Neural cell (in vitro differentiated cells): ENCODE results near the gene DGLUCY.

Source experiments
- EP300 ChIP-seq: fragments of 450-650 bp; conservative IDR thresholded peaks from 2 replicates; pipeline ENCODE4 v1.6.1; 2014; ENCODE audit warnings: antibody characterized with exemption, mild to moderate bottlenecking, moderate library complexity; ENCODE audit not compliant: poor library complexity, severe bottlenecking
- MXI1 ChIP-seq: fragments of 450-650 bp; conservative IDR thresholded peaks from 2 replicates; pipeline ENCODE4 v1.6.1; 2014; ENCODE audit warnings: antibody characterized with exemption, mild to moderate bottlenecking; ENCODE audit not compliant: poor library complexity, severe bottlenecking
- POLR2AphosphoS5 ChIP-seq: IDR thresholded peaks from 2 replicates; pipeline ENCODE4 v1.6.1; 2012
- RAD21 ChIP-seq: fragments of 450-650 bp; conservative IDR thresholded peaks from 2 replicates; pipeline ENCODE4 v1.6.1; 2014; ENCODE audit warnings: antibody characterized with exemption, mild to moderate bottlenecking, moderate library complexity
- SMC3 ChIP-seq: fragments of 450-650 bp; conservative IDR thresholded peaks from 2 replicates; pipeline ENCODE4 v1.6.1; 2014; ENCODE audit warnings: antibody characterized with exemption, mild to moderate bottlenecking, moderate library complexity; ENCODE audit not compliant: poor library complexity
- TF ChIP-seq, protein P1 (sequence below): fragments of 450-650 bp; IDR thresholded peaks from 2 replicates; pipeline ENCODE4 v1.5.1; 2014; ENCODE audit warnings: antibody characterized with exemption, mild to moderate bottlenecking, moderate library complexity; ENCODE audit not compliant: poor library complexity, severe bottlenecking
- TF ChIP-seq, protein P2 (sequence below): IDR thresholded peaks from 2 replicates; pipeline ENCODE4 v1.6.1; 2012; ENCODE audit warnings: borderline replicate concordance

DNA sequence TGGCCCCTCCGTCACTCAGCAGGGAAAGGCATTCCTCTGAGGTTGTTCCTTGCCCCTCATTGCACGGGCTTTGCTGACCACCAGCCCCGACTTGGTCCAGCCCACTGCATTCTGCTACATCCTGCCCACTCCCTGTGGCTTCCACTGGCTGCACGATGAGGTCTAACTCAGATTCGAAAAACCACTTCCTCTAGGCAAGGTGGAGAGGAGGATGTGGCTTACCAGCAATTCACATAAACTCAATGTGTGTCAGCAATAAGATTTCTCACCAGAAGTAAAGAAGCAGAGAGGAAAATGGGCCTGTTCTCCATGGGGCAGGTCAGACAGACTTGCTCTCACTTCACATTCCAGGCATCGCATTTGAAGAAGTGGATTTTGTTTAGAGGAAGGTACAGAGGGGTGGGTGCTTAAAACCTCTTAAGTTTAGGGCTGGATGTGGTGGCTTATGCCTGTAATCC is 115.9 kb downstream of the DGLUCY start:
- no peak for TF ChIP-seq SMC3
- no peak for TF ChIP-seq POLR2AphosphoS5
- TF ChIP-seq, protein P1, sequence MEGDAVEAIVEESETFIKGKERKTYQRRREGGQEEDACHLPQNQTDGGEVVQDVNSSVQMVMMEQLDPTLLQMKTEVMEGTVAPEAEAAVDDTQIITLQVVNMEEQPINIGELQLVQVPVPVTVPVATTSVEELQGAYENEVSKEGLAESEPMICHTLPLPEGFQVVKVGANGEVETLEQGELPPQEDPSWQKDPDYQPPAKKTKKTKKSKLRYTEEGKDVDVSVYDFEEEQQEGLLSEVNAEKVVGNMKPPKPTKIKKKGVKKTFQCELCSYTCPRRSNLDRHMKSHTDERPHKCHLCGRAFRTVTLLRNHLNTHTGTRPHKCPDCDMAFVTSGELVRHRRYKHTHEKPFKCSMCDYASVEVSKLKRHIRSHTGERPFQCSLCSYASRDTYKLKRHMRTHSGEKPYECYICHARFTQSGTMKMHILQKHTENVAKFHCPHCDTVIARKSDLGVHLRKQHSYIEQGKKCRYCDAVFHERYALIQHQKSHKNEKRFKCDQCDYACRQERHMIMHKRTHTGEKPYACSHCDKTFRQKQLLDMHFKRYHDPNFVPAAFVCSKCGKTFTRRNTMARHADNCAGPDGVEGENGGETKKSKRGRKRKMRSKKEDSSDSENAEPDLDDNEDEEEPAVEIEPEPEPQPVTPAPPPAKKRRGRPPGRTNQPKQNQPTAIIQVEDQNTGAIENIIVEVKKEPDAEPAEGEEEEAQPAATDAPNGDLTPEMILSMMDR = no peak
- no peak for TF ChIP-seq EP300
- TF ChIP-seq MXI1 = no peak
- TF ChIP-seq, protein P2, sequence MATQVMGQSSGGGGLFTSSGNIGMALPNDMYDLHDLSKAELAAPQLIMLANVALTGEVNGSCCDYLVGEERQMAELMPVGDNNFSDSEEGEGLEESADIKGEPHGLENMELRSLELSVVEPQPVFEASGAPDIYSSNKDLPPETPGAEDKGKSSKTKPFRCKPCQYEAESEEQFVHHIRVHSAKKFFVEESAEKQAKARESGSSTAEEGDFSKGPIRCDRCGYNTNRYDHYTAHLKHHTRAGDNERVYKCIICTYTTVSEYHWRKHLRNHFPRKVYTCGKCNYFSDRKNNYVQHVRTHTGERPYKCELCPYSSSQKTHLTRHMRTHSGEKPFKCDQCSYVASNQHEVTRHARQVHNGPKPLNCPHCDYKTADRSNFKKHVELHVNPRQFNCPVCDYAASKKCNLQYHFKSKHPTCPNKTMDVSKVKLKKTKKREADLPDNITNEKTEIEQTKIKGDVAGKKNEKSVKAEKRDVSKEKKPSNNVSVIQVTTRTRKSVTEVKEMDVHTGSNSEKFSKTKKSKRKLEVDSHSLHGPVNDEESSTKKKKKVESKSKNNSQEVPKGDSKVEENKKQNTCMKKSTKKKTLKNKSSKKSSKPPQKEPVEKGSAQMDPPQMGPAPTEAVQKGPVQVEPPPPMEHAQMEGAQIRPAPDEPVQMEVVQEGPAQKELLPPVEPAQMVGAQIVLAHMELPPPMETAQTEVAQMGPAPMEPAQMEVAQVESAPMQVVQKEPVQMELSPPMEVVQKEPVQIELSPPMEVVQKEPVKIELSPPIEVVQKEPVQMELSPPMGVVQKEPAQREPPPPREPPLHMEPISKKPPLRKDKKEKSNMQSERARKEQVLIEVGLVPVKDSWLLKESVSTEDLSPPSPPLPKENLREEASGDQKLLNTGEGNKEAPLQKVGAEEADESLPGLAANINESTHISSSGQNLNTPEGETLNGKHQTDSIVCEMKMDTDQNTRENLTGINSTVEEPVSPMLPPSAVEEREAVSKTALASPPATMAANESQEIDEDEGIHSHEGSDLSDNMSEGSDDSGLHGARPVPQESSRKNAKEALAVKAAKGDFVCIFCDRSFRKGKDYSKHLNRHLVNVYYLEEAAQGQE = no peak
- TF ChIP-seq RAD21 = no peak
